DOHH2 (cell line): Measurements from ENCODE around the gene CHPF2.

Source experiments
- CTCF ChIP-seq: fragments of 200-600 bp; sonication (generic); IDR thresholded peaks from one replicate; pipeline ENCODE4 v1.5.1; 2014; ENCODE audit warnings: antibody characterized with exemption, mild to moderate bottlenecking, low read depth, low read length; ENCODE audit not compliant: poor library complexity, severe bottlenecking
- EZH2phosphoT487 ChIP-seq: fragments of 200-600 bp; sonication (generic); IDR thresholded peaks from 2 replicates; pipeline ENCODE4 v1.6.1; 2017; ENCODE audit warnings: borderline replicate concordance, mild to moderate bottlenecking, antibody characterized with exemption, low read length, moderate library complexity, mixed read lengths

GRCh38 chr7:151187409-151188251 lies 44.7 kb upstream of the CHPF2 start:
- no peak for TF ChIP-seq CTCF
- TF ChIP-seq EZH2phosphoT487 = no peak
